Spleen (tissue), 7 donors: ENCODE data around the gene CD24.

Experiments
- CTCF ChIP-seq, 11 experiments: fragments of 200-600 bp in 7 of 11; fragments of 450-650 bp in 4 of 11; sonication (generic) in 4 of 11; IDR thresholded peaks in 8 of 11; conservative IDR thresholded peaks in 3 of 11; 1 replicate in 7 of 11; 2 replicates in 4 of 11; pipeline versions ENCODE4 v1.4.0 to v1.8.0; 2016 to 2021; ENCODE audit warnings: antibody characterized with exemption in 11 of 11, inconsistent platforms in 4 of 11, mild to moderate bottlenecking in 1 of 11
- POLR2A ChIP-seq, 3 donors: fragments of 450-650 bp; IDR thresholded peaks; one replicate each; pipeline ENCODE4 v1.5.1; 2017; ENCODE audit warnings: antibody characterized with exemption in 3 of 3, mild to moderate bottlenecking in 1 of 3
- donor health status: DM: no; HTN: no; CAD: no; lungs with moderate emphysema.
- donor health status: DM: no; HTN: no; CAD: no.
- donor health status: DM: no; HTN: no; CAD: no.

GRCh38 chr6:106976270-106976669 is 1.7 kb upstream of the CD24 start:
- TF ChIP-seq CTCF (IDR thresholded peaks at IDR 0.05 in 8 of 11, conservative IDR thresholded peaks at IDR 0.05 in 3 of 11) = no peak
- TF ChIP-seq POLR2A (IDR thresholded peaks at IDR 0.05) = no peak
